Ishikawa (cell line): Measurements from ENCODE around the gene RNASEH2A.

Source experiments
- CREB1 ChIP-seq: IDR thresholded peaks from 2 replicates; pipeline ENCODE4 v1.6.1; 2012; ENCODE audit warnings: low read depth
- EGR1 ChIP-seq: IDR thresholded peaks from 2 replicates; pipeline ENCODE4 v1.6.1; 2012
- EP300 ChIP-seq: IDR thresholded peaks from 2 replicates; pipeline ENCODE4 v1.6.1; 2012; ENCODE audit warnings: borderline replicate concordance
- FOXM1 ChIP-seq: IDR thresholded peaks from 2 replicates; pipeline ENCODE4 v1.6.1; 2012; ENCODE audit warnings: low read depth, borderline replicate concordance
- MAX ChIP-seq: IDR thresholded peaks from 2 replicates; pipeline ENCODE4 v1.6.1; 2012
- REST ChIP-seq: IDR thresholded peaks from 2 replicates; pipeline ENCODE4 v1.6.1; 2012; ENCODE audit warnings: low read depth, mild to moderate bottlenecking
- TAF1 ChIP-seq: IDR thresholded peaks from 2 replicates; pipeline ENCODE4 v1.6.1; 2012; ENCODE audit warnings: low read depth, mild to moderate bottlenecking
- TCF12 ChIP-seq: IDR thresholded peaks from 2 replicates; pipeline ENCODE4 v1.6.1; 2012; ENCODE audit warnings: low read depth
- TEAD4 ChIP-seq: IDR thresholded peaks from 2 replicates; pipeline ENCODE4 v1.6.1; 2012
- USF1 ChIP-seq: IDR thresholded peaks from 2 replicates; pipeline ENCODE4 v1.6.1; 2012
- YY1 ChIP-seq: IDR thresholded peaks from 2 replicates; pipeline ENCODE4 v1.6.1; 2012; ENCODE audit warnings: low read depth
- ZBTB7A ChIP-seq: IDR thresholded peaks from 2 replicates; pipeline ENCODE4 v1.6.1; 2012; ENCODE audit warnings: low read depth

GRCh38 chr19:12770922-12771321 is 35.5 kb upstream of the RNASEH2A start:
- TF ChIP-seq EP300: no peak
- no peak for TF ChIP-seq CREB1
- TF ChIP-seq USF1: no peak
- TF ChIP-seq EGR1: no peak
- TF ChIP-seq ZBTB7A: no peak
- TF ChIP-seq TEAD4: no peak
- no peak for TF ChIP-seq TCF12
- no peak for TF ChIP-seq TAF1
- TF ChIP-seq FOXM1: no peak
- TF ChIP-seq MAX: no peak
- TF ChIP-seq REST: no peak
- TF ChIP-seq YY1: no peak
